SH-SY5Y (cell line): ENCODE results near the gene LINC00632.

Experiments used
- GATA2 ChIP-seq: IDR thresholded peaks from 2 replicates; pipeline ENCODE4 v1.6.1; 2011; ENCODE audit warnings: mild to moderate bottlenecking, low read depth, low read length
- GATA3 ChIP-seq: IDR thresholded peaks from 2 replicates; pipeline ENCODE4 v1.6.1; 2011; ENCODE audit warnings: low read depth, mild to moderate bottlenecking, low read length, moderate library complexity

- TF ChIP-seq GATA3 (no peak), GATA2 (no peak)
These were observed 8.1 kb upstream of the LINC00632 start for GRCh38 chrX:140701480-140701879.
